Hepatocyte (in vitro differentiated cells): Measurements from ENCODE around the gene MGAT5. TPM values are rescaled to one million over a fixed set of nuclear protein-coding genes. Genes with fewer than 3 reads are reported as not detected.

Experiments used
- DNase-seq: peaks from one replicate; pipeline ENCODE4 v3.0.0-alpha.2; 2016; ENCODE audit warnings: low spot score
- H2AFZ ChIP-seq: fragments of 200-600 bp; sonication (generic); 2 replicates; pipeline ENCODE4 v1.6.0; 2016; ENCODE audit warnings: antibody characterized with exemption, mild to moderate bottlenecking
- H3K27ac ChIP-seq: fragments of 200-600 bp; sonication (generic); 2 replicates; pipeline ENCODE4 v1.5.1; 2016; ENCODE audit warnings: mild to moderate bottlenecking
- H3K27me3 ChIP-seq: fragments of 200-600 bp; sonication (generic); 2 replicates; pipeline ENCODE4 v1.6.1; 2016
- H3K36me3 ChIP-seq: fragments of 200-600 bp; sonication (generic); replicated peaks from 2 replicates; pipeline ENCODE4 v1.5.1; 2016; ENCODE audit warnings: low read depth; ENCODE audit not compliant: insufficient read depth
- H3K4me1 ChIP-seq: fragments of 200-600 bp; sonication (generic); 2 replicates; pipeline ENCODE4 v1.5.1; 2016; ENCODE audit warnings: mild to moderate bottlenecking, moderate library complexity; ENCODE audit not compliant: insufficient read depth
- H3K4me2 ChIP-seq: fragments of 200-600 bp; sonication (generic); 2 replicates; pipeline ENCODE4 v1.6.0; 2016
- H3K4me3 ChIP-seq: fragments of 200-600 bp; sonication (generic); 2 replicates; pipeline ENCODE4 v1.5.1; 2016; ENCODE audit warnings: mild to moderate bottlenecking
- H3K79me2 ChIP-seq: fragments of 200-600 bp; sonication (generic); 2 replicates; pipeline ENCODE4 v1.6.0; 2017; ENCODE audit warnings: mild to moderate bottlenecking
- H3K9me2 ChIP-seq: fragments of 200-600 bp; sonication (generic); replicated peaks from 2 replicates; pipeline ENCODE4 v1.6.0; 2017; ENCODE audit warnings: mild to moderate bottlenecking; ENCODE audit not compliant: insufficient read depth
- H3K9me3 ChIP-seq: fragments of 200-600 bp; sonication (generic); 2 replicates; pipeline ENCODE4 v1.5.1; 2016; ENCODE audit warnings: low read depth, mild to moderate bottlenecking
- H4K20me1 ChIP-seq: fragments of 200-600 bp; sonication (generic); 2 replicates; pipeline ENCODE4 v1.6.0; 2016; ENCODE audit warnings: mild to moderate bottlenecking; ENCODE audit not compliant: insufficient read depth, poor library complexity, severe bottlenecking
- CTCF ChIP-seq: fragments of 200-600 bp; sonication (generic); IDR thresholded peaks from 2 replicates; pipeline ENCODE4 v1.5.1; 2016; ENCODE audit warnings: antibody characterized with exemption, mild to moderate bottlenecking; ENCODE audit not compliant: poor library complexity
- EZH2 ChIP-seq: fragments of 200-600 bp; sonication (generic); IDR thresholded peaks from 2 replicates; pipeline ENCODE4 v1.6.1; 2016; ENCODE audit warnings: antibody characterized with exemption, mild to moderate bottlenecking, borderline replicate concordance
- EZH2phosphoT487 ChIP-seq: fragments of 200-600 bp; sonication (generic); IDR thresholded peaks from one replicate; pipeline ENCODE4 v1.6.1; 2018; ENCODE audit warnings: antibody characterized with exemption, mild to moderate bottlenecking, low read depth, moderate library complexity; ENCODE audit not compliant: unreplicated experiment, severe bottlenecking
- WGBS: methylation state at CpG from one replicate; pipeline ENCODE4 v1.1.6; 2016; ENCODE audit warnings: low lambda C conversion rate; ENCODE audit errors: missing lambda C conversion rate; 5-methylcytosine and 5-hydroxymethylcytosine counted together
- polyA plus RNA-seq: library from polyadenylated mRNA; unstranded; fragments of >200 nt; fragmentation: Nextera tagmentation; extraction: Ambion mirVana; gene quantifications from 2 replicates; pipeline ENCODE4 v1.2.1, GENCODE V29; 2016
- total RNA-seq: library from RNA; depleted of rRNA; stranded (reverse); fragments of >200 nt; gene quantifications from 2 replicates; pipeline ENCODE4 v1.2.3, GENCODE V29; 2014

MGAT5 gene
- total and polyA plus RNA-seq, 2 experiments from 2014 or later: 9.1 to 30.2 TPM

GRCh38 chr2:134433469-134433868 lies 179.6 kb downstream of the MGAT5 start:
- DNase-seq: peak; percentile 42

GRCh38 chr2:134433979-134434378 lies 180.1 kb downstream of the MGAT5 start:
- Histone ChIP-seq H3K4me3 (no peak overlapping the region), H3K4me2 (no peak overlapping the region), H3K36me3 (no peaks in the 10 kb centered on the region), H3K9me3 (no peaks in the 10 kb centered on the region), H3K79me2 (no peaks in the 10 kb centered on the region), H3K27me3 (no peaks in the 10 kb centered on the region), H4K20me1 (no peaks in the 10 kb centered on the region), H2AFZ (no peak overlapping the region), H3K9me2 (no peaks in the 10 kb centered on the region), H3K27ac (peak overlapping the region; percentile 82), H3K4me1 (peaks cover 35% of the 10 kb centered on the region)
- DNase-seq: no peak
- TF ChIP-seq CTCF: no peak
- TF ChIP-seq EZH2: no peak
- TF ChIP-seq EZH2phosphoT487: no peak
- 94% methylated on average over 6 of the region's 6 CpGs for WGBS

More at GRCh38 chr2:134433469-134433868, 179.6 kb downstream of the MGAT5 start:
- Histone ChIP-seq H3K4me2 (peak overlapping the region; percentile 31), H3K27me3 (no peaks in the 10 kb centered on the region), H4K20me1 (no peaks in the 10 kb centered on the region), H3K4me1 (peaks cover 35% of the 10 kb centered on the region), H3K27ac (peak overlapping the region; percentile 82), H3K4me3 (no peak overlapping the region), H3K79me2 (no peaks in the 10 kb centered on the region), H3K9me2 (no peaks in the 10 kb centered on the region), H3K9me3 (no peaks in the 10 kb centered on the region), H3K36me3 (no peaks in the 10 kb centered on the region), H2AFZ (no peak overlapping the region)
- TF ChIP-seq EZH2phosphoT487 (no peak), EZH2 (no peak), CTCF (no peak)
- 62% methylated on average over 7 of the region's 7 CpGs for WGBS

- H3K9me2 ChIP-seq: no peaks in the 10 kb centered on the region
- no peak overlapping the region for H3K27ac ChIP-seq
- H3K4me2 ChIP-seq: no peak overlapping the region
- H3K27me3 ChIP-seq: no peaks in the 10 kb centered on the region
- TF ChIP-seq CTCF (no peak), EZH2phosphoT487 (no peak), EZH2 (no peak)
- H4K20me1 ChIP-seq: no peaks in the 10 kb centered on the region
- H3K9me3 ChIP-seq: no peaks in the 10 kb centered on the region
- 87% methylated on average over 4 of the region's 4 CpGs for WGBS
- peaks cover 35% of the 10 kb centered on the region for H3K4me1 ChIP-seq
- no peak overlapping the region for H2AFZ ChIP-seq
- no peak overlapping the region for H3K4me3 ChIP-seq
- H3K36me3 ChIP-seq: no peaks in the 10 kb centered on the region
- DNase-seq: no peak
- no peaks in the 10 kb centered on the region for H3K79me2 ChIP-seq
Measured at GRCh38 chr2:134435505-134435904, 181.6 kb downstream of the MGAT5 start.

GRCh38 chr2:134435936-134436335 lies 182.1 kb downstream of the MGAT5 start:
- Histone ChIP-seq H2AFZ (no peak overlapping the region), H3K9me3 (no peaks in the 10 kb centered on the region), H4K20me1 (no peaks in the 10 kb centered on the region), H3K9me2 (no peaks in the 10 kb centered on the region), H3K27me3 (no peaks in the 10 kb centered on the region), H3K4me2 (no peak overlapping the region), H3K36me3 (no peaks in the 10 kb centered on the region), H3K4me3 (no peak overlapping the region), H3K79me2 (no peaks in the 10 kb centered on the region), H3K4me1 (peaks cover 34% of the 10 kb centered on the region), H3K27ac (no peak overlapping the region)
- no peak for DNase-seq
- TF ChIP-seq EZH2 (no peak), EZH2phosphoT487 (no peak), CTCF (no peak)
